ENCODE results near the gene TNFRSF1B.

The TNFRSF1B gene

GRCh38 chr1:12176298-12177118 is 9.7 kb downstream of the TNFRSF1B start:
- DNase-seq: no peak

GRCh38 chr1:12177156-12177998 is 10.6 kb downstream of the TNFRSF1B start:
- peak; percentile 57 for DNase-seq

- peak; percentile 95 for DNase-seq
These were observed 11.2 kb downstream of the TNFRSF1B start for GRCh38 chr1:12177999-12178441.

- DNase-seq: no peak
These were observed 11.7 kb downstream of the TNFRSF1B start for GRCh38 chr1:12178511-12178910.

- DNase-seq: peak; percentile 88
These were observed 12.3 kb downstream of the TNFRSF1B start for GRCh38 chr1:12179111-12179519.

GRCh38 chr1:12179676-12180075 is 12.9 kb downstream of the TNFRSF1B start:
- DNase-seq: no peak

- DNase-seq: no peak
These were observed 13.5 kb downstream of the TNFRSF1B start for GRCh38 chr1:12180315-12180714.

GRCh38 chr1:12180903-12181302 is 14.1 kb downstream of the TNFRSF1B start:
- DNase-seq: no peak

- no peak for DNase-seq
These were observed 14.8 kb downstream of the TNFRSF1B start for GRCh38 chr1:12181568-12181967.

- DNase-seq: no peak
These were observed 15.7 kb downstream of the TNFRSF1B start for GRCh38 chr1:12182410-12182984.

GRCh38 chr1:12183095-12183794 is 16.5 kb downstream of the TNFRSF1B start:
- no peak for DNase-seq

- DNase-seq: no peak
These were observed 17.4 kb downstream of the TNFRSF1B start for GRCh38 chr1:12184008-12184681.

GRCh38 chr1:12185036-12185917 is 18.5 kb downstream of the TNFRSF1B start:
- no peak for DNase-seq

GRCh38 chr1:12185918-12186678 is 19.3 kb downstream of the TNFRSF1B start:
- DNase-seq: no peak

- DNase-seq: no peak
These were observed 19.8 kb downstream of the TNFRSF1B start for GRCh38 chr1:12186679-12186985.

GRCh38 chr1:12188115-12188514 is 21.3 kb downstream of the TNFRSF1B start:
- DNase-seq: no peak

- no peak for DNase-seq
These were observed 22.0 kb downstream of the TNFRSF1B start for GRCh38 chr1:12188657-12189327.

- no peak for DNase-seq
These were observed 22.5 kb downstream of the TNFRSF1B start for GRCh38 chr1:12189328-12189682.

- DNase-seq: no peak
These were observed 24.6 kb downstream of the TNFRSF1B start for GRCh38 chr1:12191242-12192032.

All from activated T-cell treated with anti-CD3 and anti-CD28 coated beads, Interleukin-2, amount 50 U/mL, for 1 hour (primary cell).